Left hindlimb (tissue), 1 donor: ENCODE data around the gene MLLT3.
A peak's percentile ranks its signal among the peaks of the same experiment; 100 is the strongest.

Experiments
- DNase-seq: peaks from one replicate; pipeline ENCODE4 v3.0.0-alpha.2; 2018

MLLT3 gene

GRCh38 chr9:20369391-20369790, 252.9 kb downstream of the MLLT3 start:
- DNase-seq = no peak

- no peak for DNase-seq
Measured at GRCh38 chr9:20367855-20368254, 254.4 kb downstream of the MLLT3 start.

GRCh38 chr9:20364959-20365358, 257.3 kb downstream of the MLLT3 start:
- no peak for DNase-seq

- no peak for DNase-seq
Measured at GRCh38 chr9:20363233-20363632, 259.1 kb downstream of the MLLT3 start.

- DNase-seq = no peak
Measured at GRCh38 chr9:20361656-20362570, 260.4 kb downstream of the MLLT3 start.

- DNase-seq = no peak
Measured at GRCh38 chr9:20361229-20361628, 261.1 kb downstream of the MLLT3 start.

- no peak for DNase-seq
Measured at GRCh38 chr9:20358207-20358606, 264.1 kb downstream of the MLLT3 start.

- DNase-seq = no peak
Measured at GRCh38 chr9:20357037-20357432, 265.3 kb downstream of the MLLT3 start.

GRCh38 chr9:20356403-20357036, 265.8 kb downstream of the MLLT3 start:
- DNase-seq = peak; percentile 69

- DNase-seq = no peak
Measured at GRCh38 chr9:20355022-20355421, 267.3 kb downstream of the MLLT3 start.

GRCh38 chr9:20353931-20354652, 268.2 kb downstream of the MLLT3 start:
- no peak for DNase-seq

GRCh38 chr9:20353524-20353923, 268.8 kb downstream of the MLLT3 start:
- DNase-seq = no peak

GRCh38 chr9:20352591-20352990, 269.7 kb downstream of the MLLT3 start:
- DNase-seq = no peak

- DNase-seq = no peak
Measured at GRCh38 chr9:20351715-20352114, 270.6 kb downstream of the MLLT3 start.

GRCh38 chr9:20349568-20349967, 272.7 kb downstream of the MLLT3 start:
- no peak for DNase-seq

GRCh38 chr9:20343325-20343724, 279.0 kb downstream of the MLLT3 start:
- no peak for DNase-seq

GRCh38 chr9:20340511-20340861, 281.8 kb downstream of the MLLT3 start:
- DNase-seq = no peak

GRCh38 chr9:20335668-20336332, 286.5 kb downstream of the MLLT3 start:
- DNase-seq = no peak

- DNase-seq = no peak
Measured at GRCh38 chr9:20333991-20334390, 288.3 kb downstream of the MLLT3 start.

GRCh38 chr9:20331095-20331685, 291.1 kb downstream of the MLLT3 start:
- no peak for DNase-seq

- no peak for DNase-seq
Measured at GRCh38 chr9:20330688-20331087, 291.6 kb downstream of the MLLT3 start.

GRCh38 chr9:20326516-20326915, 295.8 kb downstream of the MLLT3 start:
- DNase-seq = no peak

GRCh38 chr9:20325008-20325407, 297.3 kb downstream of the MLLT3 start:
- DNase-seq = no peak
